Activated naive CD8-positive, alpha-beta T cell (primary cell): ENCODE measurements around the gene EIF1B.
"Not testable (repeated sequence)": the region's sequence is repeated elsewhere in the genome, so short reads cannot be mapped to it uniquely, and the experiment has no call there.

Experiments used
- H3K27ac Mint-ChIP-seq: one replicate; pipeline ENCODE4 v1.8.0; 2021; ENCODE audit warnings: mixed read lengths
- H3K27me3 Mint-ChIP-seq: one replicate; pipeline ENCODE4 v1.8.0; 2021; ENCODE audit warnings: mixed read lengths
- H3K36me3 Mint-ChIP-seq: one replicate; pipeline ENCODE4 v1.8.0; 2021; ENCODE audit warnings: mixed read lengths
- H3K4me1 Mint-ChIP-seq: one replicate; pipeline ENCODE4 v1.8.0; 2021; ENCODE audit warnings: low read depth, mixed read lengths
- H3K4me3 Mint-ChIP-seq: one replicate; pipeline ENCODE4 v1.8.0; 2021; ENCODE audit warnings: mild to moderate bottlenecking, mixed read lengths
- H3K9me3 Mint-ChIP-seq: one replicate; pipeline ENCODE4 v1.8.0; 2021; ENCODE audit warnings: low read depth, mixed read lengths

The EIF1B gene

GRCh38 chr3:40309418-40309924, at the start of gene EIF1B:
Gene EIF1B, plus strand, starts transcription at chr3:40309707. Its CDS starts 235 bp downstream, at chr3:40309942.
- Mint-ChIP-seq H3K4me1 (peaks cover 33% of the 10 kb centered on the region), H3K36me3 (peaks cover 8% of the 10 kb centered on the region), H3K9me3 (no peaks in the 10 kb centered on the region), H3K27ac (peak within 1 kb of the TSS; percentile 99), H3K27me3 (no peaks in the 10 kb centered on the region), H3K4me3 (peak within 1 kb of the TSS; percentile 99)

GRCh38 chr3:40262331-40262730, 47.2 kb upstream of the EIF1B start:
- Mint-ChIP-seq H3K27me3 (no peaks in the 10 kb centered on the region), H3K4me3 (no peak overlapping the region), H3K9me3 (no peaks in the 10 kb centered on the region), H3K36me3 (peaks cover 8% of the 10 kb centered on the region), H3K4me1 (no peaks in the 10 kb centered on the region), H3K27ac (no peak overlapping the region)

- no peak overlapping the region for H3K4me3 Mint-ChIP-seq
- H3K27me3 Mint-ChIP-seq, result no peaks in the 10 kb centered on the region
- H3K9me3 Mint-ChIP-seq, result no peaks in the 10 kb centered on the region
- H3K4me1 Mint-ChIP-seq, result no peaks in the 10 kb centered on the region
- no peak overlapping the region for H3K27ac Mint-ChIP-seq
- H3K36me3 Mint-ChIP-seq, result peaks cover 10% of the 10 kb centered on the region
Measured at GRCh38 chr3:40264451-40264850, 45.1 kb upstream of the EIF1B start.

GRCh38 chr3:40265181-40265580, 44.3 kb upstream of the EIF1B start:
- Mint-ChIP-seq H3K4me1 (no peaks in the 10 kb centered on the region), H3K27ac (no peak overlapping the region), H3K4me3 (no peak overlapping the region), H3K36me3 (peaks cover 14% of the 10 kb centered on the region), H3K9me3 (no peaks in the 10 kb centered on the region), H3K27me3 (no peaks in the 10 kb centered on the region)

GRCh38 chr3:40267937-40268724, 41.4 kb upstream of the EIF1B start:
- H3K4me1 Mint-ChIP-seq, result no peaks in the 10 kb centered on the region
- no peaks in the 10 kb centered on the region for H3K27me3 Mint-ChIP-seq
- no peaks in the 10 kb centered on the region for H3K9me3 Mint-ChIP-seq
- peaks cover 22% of the 10 kb centered on the region for H3K36me3 Mint-ChIP-seq
- no peak overlapping the region for H3K4me3 Mint-ChIP-seq
- H3K27ac Mint-ChIP-seq, result no peak overlapping the region

- H3K4me1 Mint-ChIP-seq, result no peaks in the 10 kb centered on the region
- H3K27ac Mint-ChIP-seq, result no peak overlapping the region
- H3K36me3 Mint-ChIP-seq, result peaks cover 22% of the 10 kb centered on the region
- no peaks in the 10 kb centered on the region for H3K9me3 Mint-ChIP-seq
- H3K4me3 Mint-ChIP-seq, result no peak overlapping the region
- no peaks in the 10 kb centered on the region for H3K27me3 Mint-ChIP-seq
Measured at GRCh38 chr3:40268802-40269524, 40.5 kb upstream of the EIF1B start.

- Mint-ChIP-seq H3K27ac (no peak overlapping the region), H3K4me3 (no peak overlapping the region), H3K9me3 (no peaks in the 10 kb centered on the region), H3K4me1 (no peaks in the 10 kb centered on the region), H3K27me3 (no peaks in the 10 kb centered on the region), H3K36me3 (peaks cover 7% of the 10 kb centered on the region)
Measured at GRCh38 chr3:40278791-40279190, 30.7 kb upstream of the EIF1B start.

- Mint-ChIP-seq H3K36me3 (peaks cover 13% of the 10 kb centered on the region), H3K4me3 (no peak overlapping the region), H3K9me3 (no peaks in the 10 kb centered on the region), H3K27me3 (no peaks in the 10 kb centered on the region), H3K4me1 (no peaks in the 10 kb centered on the region), H3K27ac (no peak overlapping the region)
Measured at GRCh38 chr3:40281995-40282394, 27.5 kb upstream of the EIF1B start.

- peaks cover 15% of the 10 kb centered on the region for H3K36me3 Mint-ChIP-seq
- H3K27ac Mint-ChIP-seq, H3K27me3 Mint-ChIP-seq, H3K9me3 Mint-ChIP-seq, H3K4me1 Mint-ChIP-seq, H3K4me3 Mint-ChIP-seq: not testable (repeated sequence)
Measured at GRCh38 chr3:40283057-40283456, 26.4 kb upstream of the EIF1B start.

- no peak overlapping the region for H3K27ac Mint-ChIP-seq
- H3K4me1 Mint-ChIP-seq, result no peaks in the 10 kb centered on the region
- H3K27me3 Mint-ChIP-seq, result no peaks in the 10 kb centered on the region
- no peak overlapping the region for H3K4me3 Mint-ChIP-seq
- peaks cover 25% of the 10 kb centered on the region for H3K36me3 Mint-ChIP-seq
- no peaks in the 10 kb centered on the region for H3K9me3 Mint-ChIP-seq
Measured at GRCh38 chr3:40287248-40287647, 22.3 kb upstream of the EIF1B start.

- no peak overlapping the region for H3K4me3 Mint-ChIP-seq
- H3K4me1 Mint-ChIP-seq, result no peaks in the 10 kb centered on the region
- H3K9me3 Mint-ChIP-seq, result no peaks in the 10 kb centered on the region
- H3K36me3 Mint-ChIP-seq, result peaks cover 31% of the 10 kb centered on the region
- no peak overlapping the region for H3K27ac Mint-ChIP-seq
- H3K27me3 Mint-ChIP-seq, result no peaks in the 10 kb centered on the region
Measured at GRCh38 chr3:40290396-40290795, 19.1 kb upstream of the EIF1B start.

GRCh38 chr3:40291471-40291870, 18.0 kb upstream of the EIF1B start:
- no peaks in the 10 kb centered on the region for H3K27me3 Mint-ChIP-seq
- H3K36me3 Mint-ChIP-seq, result peaks cover 30% of the 10 kb centered on the region
- no peaks in the 10 kb centered on the region for H3K9me3 Mint-ChIP-seq
- no peak overlapping the region for H3K27ac Mint-ChIP-seq
- H3K4me3 Mint-ChIP-seq, result no peak overlapping the region
- no peaks in the 10 kb centered on the region for H3K4me1 Mint-ChIP-seq

- Mint-ChIP-seq H3K27me3 (no peaks in the 10 kb centered on the region), H3K4me3 (no peak overlapping the region), H3K36me3 (peaks cover 30% of the 10 kb centered on the region), H3K9me3 (no peaks in the 10 kb centered on the region), H3K4me1 (no peaks in the 10 kb centered on the region), H3K27ac (no peak overlapping the region)
Measured at GRCh38 chr3:40292637-40293349, 16.7 kb upstream of the EIF1B start.

- H3K27ac Mint-ChIP-seq, result no peak overlapping the region
- no peaks in the 10 kb centered on the region for H3K27me3 Mint-ChIP-seq
- no peaks in the 10 kb centered on the region for H3K4me1 Mint-ChIP-seq
- no peaks in the 10 kb centered on the region for H3K9me3 Mint-ChIP-seq
- no peak overlapping the region for H3K4me3 Mint-ChIP-seq
- peaks cover 34% of the 10 kb centered on the region for H3K36me3 Mint-ChIP-seq
Measured at GRCh38 chr3:40294434-40294833, 15.1 kb upstream of the EIF1B start.

GRCh38 chr3:40298075-40298474, 11.4 kb upstream of the EIF1B start:
- Mint-ChIP-seq H3K27ac (no peak overlapping the region), H3K4me3 (no peak overlapping the region), H3K4me1 (no peaks in the 10 kb centered on the region), H3K36me3 (peaks cover 40% of the 10 kb centered on the region), H3K27me3 (no peaks in the 10 kb centered on the region), H3K9me3 (no peaks in the 10 kb centered on the region)
